Neural crest cell (in vitro differentiated cells): Measurements from ENCODE around the gene ZMYND15. TPM values are rescaled to one million over a fixed set of nuclear protein-coding genes. Genes with fewer than 3 reads are reported as not detected.
A peak's percentile ranks its signal among the peaks of the same experiment; 100 is the strongest.
"Not testable (repeated sequence)": the region's sequence is repeated elsewhere in the genome, so short reads cannot be mapped to it uniquely, and the experiment has no call there.

Source experiments
- DNase-seq: peaks from one replicate; pipeline ENCODE4 v3.0.0; 2021; ENCODE audit warnings: low read depth, mixed read lengths, low spot score
- H3K27ac Mint-ChIP-seq: one replicate; pipeline ENCODE4 v1.8.0; 2021; ENCODE audit warnings: mild to moderate bottlenecking, mixed read lengths; ENCODE audit not compliant: unreplicated experiment
- H3K27me3 Mint-ChIP-seq: 2 replicates; pipeline ENCODE4 v1.8.0; 2021; ENCODE audit warnings: low read depth, mild to moderate bottlenecking, mixed read lengths
- H3K36me3 Mint-ChIP-seq: 2 replicates; pipeline ENCODE4 v1.8.0; 2021; ENCODE audit warnings: low read depth, mild to moderate bottlenecking, mixed read lengths
- H3K4me1 Mint-ChIP-seq: 2 replicates; pipeline ENCODE4 v1.8.0; 2021; ENCODE audit warnings: mixed read lengths
- H3K4me3 Mint-ChIP-seq: one replicate; pipeline ENCODE4 v1.8.0; 2021; ENCODE audit warnings: mild to moderate bottlenecking, mixed read lengths
- H3K9me3 Mint-ChIP-seq: 2 replicates; pipeline ENCODE4 v1.8.0; 2021; ENCODE audit warnings: mixed read lengths
- long read RNA-seq: library from polyadenylated mRNA; unstranded; transcript quantifications from one replicate; pipeline ENCODE4 v2.0.0, GENCODE V29; 2020
- total RNA-seq: library from RNA; stranded (reverse); gene quantifications from 2 replicates; pipeline ENCODE4 v1.2.1, GENCODE V29; 2021
- TF ChIP-seq, protein P1 (sequence below): fragments of 200-600 bp; sonication (generic); conservative IDR thresholded peaks from 2 replicates; pipeline ENCODE4 v1.5.0; 2021; ENCODE audit warnings: antibody characterized with exemption, mild to moderate bottlenecking

ZMYND15 gene, protein sequence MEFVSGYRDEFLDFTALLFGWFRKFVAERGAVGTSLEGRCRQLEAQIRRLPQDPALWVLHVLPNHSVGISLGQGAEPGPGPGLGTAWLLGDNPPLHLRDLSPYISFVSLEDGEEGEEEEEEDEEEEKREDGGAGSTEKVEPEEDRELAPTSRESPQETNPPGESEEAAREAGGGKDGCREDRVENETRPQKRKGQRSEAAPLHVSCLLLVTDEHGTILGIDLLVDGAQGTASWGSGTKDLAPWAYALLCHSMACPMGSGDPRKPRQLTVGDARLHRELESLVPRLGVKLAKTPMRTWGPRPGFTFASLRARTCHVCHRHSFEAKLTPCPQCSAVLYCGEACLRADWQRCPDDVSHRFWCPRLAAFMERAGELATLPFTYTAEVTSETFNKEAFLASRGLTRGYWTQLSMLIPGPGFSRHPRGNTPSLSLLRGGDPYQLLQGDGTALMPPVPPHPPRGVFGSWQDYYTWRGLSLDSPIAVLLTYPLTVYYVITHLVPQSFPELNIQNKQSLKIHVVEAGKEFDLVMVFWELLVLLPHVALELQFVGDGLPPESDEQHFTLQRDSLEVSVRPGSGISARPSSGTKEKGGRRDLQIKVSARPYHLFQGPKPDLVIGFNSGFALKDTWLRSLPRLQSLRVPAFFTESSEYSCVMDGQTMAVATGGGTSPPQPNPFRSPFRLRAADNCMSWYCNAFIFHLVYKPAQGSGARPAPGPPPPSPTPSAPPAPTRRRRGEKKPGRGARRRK
- total RNA-seq, result not detected in 2 replicates
- long read RNA-seq, result 0 reads

DNA sequence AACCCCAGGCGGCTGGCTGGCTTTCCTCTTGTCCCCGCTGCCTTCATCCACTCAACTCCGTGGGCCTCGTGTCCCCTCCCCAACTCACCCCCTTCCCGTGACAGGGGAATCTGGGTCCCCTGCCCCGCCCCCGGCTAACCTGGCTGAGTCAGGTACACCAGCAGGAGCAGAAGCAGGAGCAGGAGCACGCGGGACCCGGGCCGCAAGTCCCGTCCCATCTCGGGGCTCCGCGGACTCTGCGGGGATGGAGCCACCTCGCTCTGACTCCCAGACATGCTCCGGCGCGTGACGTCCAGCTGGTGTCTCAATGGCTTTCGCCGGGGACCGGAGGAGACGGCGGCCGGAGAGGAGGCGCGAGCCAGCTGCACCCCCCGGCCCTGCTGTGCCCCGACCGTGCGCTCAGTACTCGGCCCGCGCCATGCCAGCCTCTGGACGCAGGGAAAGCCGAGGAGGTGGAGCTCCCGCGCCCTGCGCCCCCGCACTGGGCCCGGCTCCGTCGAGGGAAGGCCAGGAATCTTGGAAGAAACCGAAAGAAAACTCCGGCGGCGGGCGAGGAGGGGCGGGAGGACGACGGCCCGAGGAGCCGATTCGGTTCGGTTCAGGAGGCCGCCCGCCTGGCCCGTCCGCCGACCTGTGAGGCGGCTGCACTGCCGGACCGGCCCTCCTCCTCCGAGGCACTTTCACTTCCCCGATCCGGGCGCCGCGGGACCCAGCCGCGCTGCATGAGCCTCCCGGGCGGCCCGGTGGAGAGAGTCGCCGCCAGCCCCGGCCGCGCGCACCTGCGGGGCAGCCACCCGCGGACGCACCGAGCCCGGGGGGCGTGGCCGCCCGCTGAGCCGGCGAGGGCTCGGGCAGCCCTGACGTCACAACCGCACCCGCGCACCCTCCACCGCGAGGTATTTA, at the start of gene ZMYND15, which contains the start of gene CXCL16:
Gene ZMYND15 (plus strand): TSS at position 712 of the 903 bp plus-strand sequence. CDS start 716 bp downstream, outside the sequence.
Gene CXCL16 (minus strand): TSS at position 807 of the 903 bp plus-strand sequence. CDS start 589 bp downstream, at position 218.
- Mint-ChIP-seq H3K27me3 (peaks cover 95% of the 10 kb centered on the region), H3K4me1 (peaks cover 13% of the 10 kb centered on the region), H3K36me3 (no peaks in the 10 kb centered on the region), H3K27ac (no peak within 1 kb of the TSS), H3K9me3 (no peaks in the 10 kb centered on the region), H3K4me3 (peak within 1 kb of the TSS; percentile 85)
- DNase-seq, result peak; percentile 13
- TF ChIP-seq, protein P1, sequence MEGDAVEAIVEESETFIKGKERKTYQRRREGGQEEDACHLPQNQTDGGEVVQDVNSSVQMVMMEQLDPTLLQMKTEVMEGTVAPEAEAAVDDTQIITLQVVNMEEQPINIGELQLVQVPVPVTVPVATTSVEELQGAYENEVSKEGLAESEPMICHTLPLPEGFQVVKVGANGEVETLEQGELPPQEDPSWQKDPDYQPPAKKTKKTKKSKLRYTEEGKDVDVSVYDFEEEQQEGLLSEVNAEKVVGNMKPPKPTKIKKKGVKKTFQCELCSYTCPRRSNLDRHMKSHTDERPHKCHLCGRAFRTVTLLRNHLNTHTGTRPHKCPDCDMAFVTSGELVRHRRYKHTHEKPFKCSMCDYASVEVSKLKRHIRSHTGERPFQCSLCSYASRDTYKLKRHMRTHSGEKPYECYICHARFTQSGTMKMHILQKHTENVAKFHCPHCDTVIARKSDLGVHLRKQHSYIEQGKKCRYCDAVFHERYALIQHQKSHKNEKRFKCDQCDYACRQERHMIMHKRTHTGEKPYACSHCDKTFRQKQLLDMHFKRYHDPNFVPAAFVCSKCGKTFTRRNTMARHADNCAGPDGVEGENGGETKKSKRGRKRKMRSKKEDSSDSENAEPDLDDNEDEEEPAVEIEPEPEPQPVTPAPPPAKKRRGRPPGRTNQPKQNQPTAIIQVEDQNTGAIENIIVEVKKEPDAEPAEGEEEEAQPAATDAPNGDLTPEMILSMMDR, result no peak

DNA sequence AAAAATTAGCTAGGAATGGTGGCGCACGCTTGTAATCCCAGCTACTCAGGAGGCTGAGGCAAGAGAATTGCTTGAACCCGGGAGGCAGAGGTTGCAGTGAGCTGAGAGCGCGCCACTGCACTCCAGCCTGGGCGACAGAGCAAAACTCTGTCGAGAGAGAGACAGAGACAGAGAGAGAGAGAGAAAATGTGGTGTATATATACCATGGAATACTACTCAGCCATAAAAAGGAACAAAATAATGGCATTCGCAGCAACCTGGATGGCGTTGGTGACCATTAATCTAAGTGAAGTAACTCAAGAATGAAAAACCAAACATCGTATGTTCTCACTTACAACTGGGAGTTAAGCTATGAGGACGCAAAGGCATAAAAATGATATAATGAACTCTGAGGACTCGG, 49.8 kb upstream of the ZMYND15 start:
- DNase-seq, H3K4me1 Mint-ChIP-seq, H3K9me3 Mint-ChIP-seq, H3K27me3 Mint-ChIP-seq, H3K27ac Mint-ChIP-seq, H3K4me3 Mint-ChIP-seq: not testable (repeated sequence)
- peaks cover 35% of the 10 kb centered on the region for H3K36me3 Mint-ChIP-seq

DNA sequence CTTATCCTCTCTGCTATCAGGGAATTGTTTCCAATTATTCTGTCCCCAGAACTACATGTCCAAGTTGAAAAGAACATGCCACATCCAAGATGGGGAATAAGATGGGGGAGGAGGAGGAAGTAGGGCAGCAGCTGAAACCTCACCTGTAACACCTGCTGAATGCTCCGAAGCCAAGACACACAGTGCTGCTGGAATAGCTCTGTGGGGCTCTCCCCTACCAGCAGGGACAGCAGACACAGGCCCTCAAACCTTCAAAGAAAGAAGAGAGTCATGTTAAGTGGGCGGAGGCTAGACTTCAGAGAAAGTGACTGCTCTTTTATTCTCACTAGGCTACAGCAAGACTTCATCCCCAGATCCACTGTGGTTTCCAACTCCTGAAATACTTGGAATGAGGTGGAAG, 48.9 kb upstream of the ZMYND15 start:
- Mint-ChIP-seq H3K4me3 (no peak overlapping the region), H3K36me3 (peaks cover 35% of the 10 kb centered on the region)

GRCh38 chr17:4691686-4692085, 47.9 kb upstream of the ZMYND15 start:
- DNase-seq, result no peak
- H3K36me3 Mint-ChIP-seq, result peaks cover 32% of the 10 kb centered on the region
- TF ChIP-seq, protein P1, result no peak
- H3K4me1 Mint-ChIP-seq, result peaks cover 4% of the 10 kb centered on the region
- peak overlapping the region; percentile 58 for H3K27ac Mint-ChIP-seq
- no peaks in the 10 kb centered on the region for H3K27me3 Mint-ChIP-seq
- H3K4me3 Mint-ChIP-seq, result no peak overlapping the region
- no peaks in the 10 kb centered on the region for H3K9me3 Mint-ChIP-seq

More for the DNA sequence above, 48.9 kb upstream of the ZMYND15 start:
- no peaks in the 10 kb centered on the region for H3K27me3 Mint-ChIP-seq
- H3K4me1 Mint-ChIP-seq, result peaks cover 4% of the 10 kb centered on the region
- H3K9me3 Mint-ChIP-seq, result no peaks in the 10 kb centered on the region
- no peak for DNase-seq
- TF ChIP-seq, protein P1, result no peak
- H3K27ac Mint-ChIP-seq, result no peak overlapping the region

DNA sequence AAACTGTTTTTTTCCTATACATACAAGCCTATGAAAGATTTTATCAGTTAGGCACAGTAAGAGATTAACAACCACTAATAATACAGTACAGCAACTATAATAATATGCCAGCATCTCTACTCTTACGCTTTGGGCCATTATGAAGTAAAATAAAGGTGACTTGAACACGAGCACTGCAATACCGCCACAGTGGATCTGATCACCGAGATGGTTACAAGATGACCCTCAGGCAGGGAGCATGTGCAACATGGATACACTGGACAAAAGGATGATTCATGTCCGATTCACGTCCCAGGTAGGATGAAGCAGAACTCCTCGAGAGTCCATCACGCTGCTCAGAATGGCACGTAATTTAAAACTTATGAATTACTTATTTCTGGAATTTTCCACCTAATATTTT, 46.2 kb upstream of the ZMYND15 start:
- no peak overlapping the region for H3K27ac Mint-ChIP-seq
- H3K4me3 Mint-ChIP-seq, result no peak overlapping the region

More for the DNA sequence above, 46.2 kb upstream of the ZMYND15 start:
- TF ChIP-seq, protein P1, result no peak
- no peak for DNase-seq
- Mint-ChIP-seq H3K36me3 (peaks cover 24% of the 10 kb centered on the region), H3K27me3 (no peaks in the 10 kb centered on the region), H3K9me3 (no peaks in the 10 kb centered on the region), H3K4me1 (peaks cover 4% of the 10 kb centered on the region)
